ENCODE measurements around the gene CXCL17. TPM values are rescaled to one million over a fixed set of nuclear protein-coding genes. Genes with fewer than 3 reads are reported as not detected.

The CXCL17 gene
- not detected for total RNA-seq

DNA sequence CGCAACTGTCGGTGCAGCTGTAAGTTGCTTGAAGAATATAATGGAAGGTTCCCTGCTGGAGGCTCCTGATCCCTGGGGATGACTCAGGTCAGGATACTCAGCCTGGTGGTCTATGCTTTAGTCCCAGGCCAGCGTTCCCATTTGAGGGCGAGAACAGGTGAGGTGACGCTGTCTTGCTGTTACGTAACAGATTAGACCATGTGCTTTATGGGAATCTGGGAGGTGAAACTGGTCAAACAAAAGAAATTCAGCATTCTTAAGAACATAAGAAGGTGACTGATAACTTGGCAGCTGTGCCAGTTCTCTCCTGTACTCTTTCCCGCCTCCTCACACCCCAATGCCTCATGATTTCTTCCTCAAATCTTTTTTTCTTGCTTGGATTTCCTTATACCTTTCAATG, at the start of gene CXCL17:
CXCL17 (minus strand) TSS at position 114 of the 400 bp plus-strand sequence. CDS start 114 bp downstream, outside the sequence.
- no peak for TF ChIP-seq CTCF (IDR thresholded peaks at IDR 0.05; ENCODE audit: low read depth)

DNA sequence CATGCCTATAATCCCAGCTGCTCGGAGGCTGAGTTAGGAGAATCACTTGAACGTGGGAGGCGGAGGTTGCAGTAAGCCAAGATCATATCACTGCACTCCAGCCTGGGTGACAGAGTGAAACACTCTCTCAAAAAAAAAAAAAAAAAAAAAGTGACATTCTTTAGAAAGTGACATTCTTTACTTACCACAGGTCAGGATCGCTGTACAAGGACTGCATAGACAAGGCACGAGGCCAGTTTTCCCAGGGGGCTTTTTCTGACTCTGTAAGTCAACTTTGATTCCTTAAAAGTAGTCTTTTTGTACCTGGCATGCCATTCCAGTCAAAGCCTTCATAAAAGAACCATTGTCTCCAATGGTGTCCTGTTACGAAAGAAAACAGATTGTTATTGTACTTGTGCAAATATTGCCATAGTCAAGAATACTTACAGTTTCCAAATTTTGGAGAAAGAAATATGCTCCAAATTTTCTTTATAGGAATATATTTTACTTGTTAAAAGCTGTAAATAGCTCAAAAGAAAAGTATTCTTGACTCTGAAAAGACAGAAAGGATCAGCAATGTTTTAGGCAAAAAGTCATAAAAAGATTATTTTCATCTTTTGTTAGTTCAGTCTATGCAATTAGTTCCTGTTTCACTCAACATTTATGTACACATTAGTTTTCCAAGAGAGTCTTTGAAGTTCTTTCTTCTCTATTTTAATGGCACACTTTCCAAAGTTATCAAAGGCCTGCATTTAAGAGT, 46.2 kb upstream of the CXCL17 start:
- no peak for TF ChIP-seq CTCF (IDR thresholded peaks at IDR 0.05; ENCODE audit: low read depth)

GRCh38 chr19:42487798-42488178, 45.0 kb upstream of the CXCL17 start:
- no peak for TF ChIP-seq CTCF (IDR thresholded peaks at IDR 0.05; ENCODE audit: low read depth)

DNA sequence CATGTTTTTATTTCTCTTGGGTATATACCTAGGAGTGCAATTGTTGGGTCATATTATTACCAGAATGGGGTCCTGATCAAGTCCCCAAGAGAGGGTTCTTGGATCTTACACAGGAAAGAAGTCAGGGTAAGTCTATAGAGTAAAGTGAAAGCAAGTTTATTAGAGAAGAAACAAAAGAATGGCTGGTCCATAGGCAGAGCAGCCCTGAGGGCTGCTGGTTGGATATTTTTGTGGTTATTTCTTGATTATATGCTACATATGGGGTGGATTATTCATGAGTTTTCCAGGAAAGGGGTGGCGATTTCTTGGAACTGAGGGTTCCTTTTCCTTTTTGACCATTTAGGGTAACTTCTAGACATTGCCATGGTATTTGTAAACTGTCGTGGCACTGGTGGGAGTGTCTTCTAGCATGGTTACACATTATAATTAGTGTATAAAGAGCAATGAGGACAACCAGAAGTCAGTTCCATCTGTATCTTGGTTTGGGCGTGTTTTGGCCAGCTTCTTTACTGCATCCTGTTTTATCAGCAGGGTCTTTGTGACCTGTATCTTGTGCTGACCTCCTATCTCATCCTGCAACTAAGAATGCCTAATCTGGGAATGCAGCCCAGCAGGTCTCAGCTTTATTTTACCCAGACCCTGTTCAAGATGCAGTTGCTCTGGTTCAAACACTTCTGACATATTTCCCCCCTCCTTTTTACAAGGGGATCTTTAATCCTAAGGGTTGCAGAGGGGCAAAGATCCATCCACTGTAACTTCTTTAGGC, 44.5 kb upstream of the CXCL17 start:
- no peak for TF ChIP-seq CTCF (IDR thresholded peaks at IDR 0.05; ENCODE audit: low read depth)

DNA sequence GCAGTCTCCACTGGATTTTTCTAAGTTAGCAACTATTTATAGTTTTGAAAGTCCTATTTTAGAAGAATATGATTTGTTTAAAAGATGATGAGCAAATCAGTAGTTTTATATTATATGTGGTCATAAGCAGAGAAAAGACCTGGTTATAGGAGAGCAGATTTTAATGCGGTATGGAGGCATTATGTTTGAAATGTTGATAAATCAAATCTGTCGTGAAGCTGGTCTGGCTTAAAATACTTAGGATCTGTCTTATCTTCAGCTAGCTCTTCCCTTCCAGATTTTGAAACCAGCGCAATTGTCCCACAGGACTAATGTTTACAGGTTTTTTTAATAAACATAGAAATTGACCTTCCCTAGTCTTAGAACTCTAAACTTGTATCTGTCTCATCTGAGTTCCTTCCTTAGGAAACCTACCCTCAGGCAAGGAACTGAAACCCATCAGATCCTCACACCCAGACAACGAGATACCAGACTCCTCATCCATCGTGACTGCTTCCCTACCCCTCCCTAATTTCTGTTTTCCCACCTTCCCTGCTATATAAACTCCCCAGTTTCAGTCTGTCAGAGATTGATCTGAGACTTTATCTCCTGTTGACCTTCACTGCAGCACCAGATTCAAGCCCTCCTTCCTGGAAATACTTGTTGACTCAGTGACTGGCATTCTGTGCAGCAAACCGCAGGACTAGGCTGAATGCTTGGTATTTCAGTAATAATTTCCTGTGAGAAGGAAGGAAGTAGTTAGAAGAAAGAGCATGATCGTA, 37.8 kb upstream of the CXCL17 start:
- no peak for TF ChIP-seq CTCF (IDR thresholded peaks at IDR 0.05; ENCODE audit: low read depth)

- TF ChIP-seq CTCF (IDR thresholded peaks at IDR 0.05; ENCODE audit: low read depth) = no peak
Measured at GRCh38 chr19:42479736-42480135, 37.0 kb upstream of the CXCL17 start.
